ENCODE results near the gene PDLIM7. TPM values are rescaled to one million over a fixed set of nuclear protein-coding genes. Genes with fewer than 3 reads are reported as not detected.

PDLIM7 gene
- total and polyA plus RNA-seq, 10 of the 15 experiments (the other 5 are each of a cell fraction or from before 2014, with no cell fraction given) = 0.82 to 36.6 (median 19.3) TPM

DNA sequence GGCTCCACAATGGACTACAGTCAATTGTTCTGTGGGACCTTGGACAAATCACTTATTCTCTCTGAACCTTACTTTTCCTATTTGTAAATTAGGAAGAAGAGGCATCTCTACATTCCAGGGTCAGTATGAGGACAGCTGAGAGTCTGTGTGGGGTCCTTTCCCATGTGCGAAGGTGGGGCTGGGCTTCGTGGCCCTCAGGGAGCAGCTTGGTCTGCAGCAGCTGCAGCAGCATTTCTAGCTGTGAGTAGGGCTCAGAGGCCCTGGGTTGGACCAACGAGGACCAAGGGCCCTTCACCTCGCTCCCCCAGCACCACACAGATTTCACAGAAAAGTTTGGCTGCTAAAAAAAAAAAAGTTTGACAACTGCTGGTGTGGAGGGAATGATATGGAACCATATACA is 28.8 kb upstream of the PDLIM7 start:
- TF ChIP-seq NRF1 (conservative IDR thresholded peaks at IDR 0.05; ENCODE audit: low read depth, low read length) (no peak), SMAD1 (IDR thresholded peaks at IDR 0.05; ENCODE audit: low read depth, partially characterized antibody) (no peak), HDAC6 (IDR thresholded peaks at IDR 0.05; ENCODE audit: unreplicated experiment) (no peak), MEF2B (IDR thresholded peaks at IDR 0.05; ENCODE audit: partially characterized antibody, poor library complexity, severe bottlenecking) (no peak), GATAD2B (conservative IDR thresholded peaks at IDR 0.05; ENCODE audit: low read depth) (no peak), CBX3 (IDR thresholded peaks at IDR 0.05; ENCODE audit: borderline replicate concordance, low read depth) (no peak), LARP7 (IDR thresholded peaks at IDR 0.05) (no peak), POU2F2 (IDR thresholded peaks at IDR 0.05; ENCODE audit: borderline replicate concordance, low read depth, low read length) (no peak), KAT2A (conservative IDR thresholded peaks at IDR 0.05; ENCODE audit: control insufficient read depth, low read depth, low read length) (no peak), ZNF207 (IDR thresholded peaks at IDR 0.05; ENCODE audit: borderline replicate concordance) (no peak)
- TF ChIP-seq, protein P1, sequence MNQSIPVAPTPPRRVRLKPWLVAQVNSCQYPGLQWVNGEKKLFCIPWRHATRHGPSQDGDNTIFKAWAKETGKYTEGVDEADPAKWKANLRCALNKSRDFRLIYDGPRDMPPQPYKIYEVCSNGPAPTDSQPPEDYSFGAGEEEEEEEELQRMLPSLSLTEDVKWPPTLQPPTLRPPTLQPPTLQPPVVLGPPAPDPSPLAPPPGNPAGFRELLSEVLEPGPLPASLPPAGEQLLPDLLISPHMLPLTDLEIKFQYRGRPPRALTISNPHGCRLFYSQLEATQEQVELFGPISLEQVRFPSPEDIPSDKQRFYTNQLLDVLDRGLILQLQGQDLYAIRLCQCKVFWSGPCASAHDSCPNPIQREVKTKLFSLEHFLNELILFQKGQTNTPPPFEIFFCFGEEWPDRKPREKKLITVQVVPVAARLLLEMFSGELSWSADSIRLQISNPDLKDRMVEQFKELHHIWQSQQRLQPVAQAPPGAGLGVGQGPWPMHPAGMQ (IDR thresholded peaks at IDR 0.05; ENCODE audit: borderline replicate concordance) = no peak
- H3K4me3 ChIP-seq = no peak overlapping the region
- H2AFZ ChIP-seq (ENCODE audit: control insufficient read depth, low read depth, low read length) = no peak overlapping the region
- H3K9me3 ChIP-seq (replicated peaks; ENCODE audit: control insufficient read depth, insufficient read depth, low read length) = no peaks in the 10 kb centered on the region
- H3K27ac ChIP-seq (ENCODE audit: control insufficient read depth, insufficient read depth) = no peak overlapping the region
- no peak overlapping the region for H3K4me2 ChIP-seq (ENCODE audit: control insufficient read depth, insufficient read depth)
- no peak overlapping the region for H3K9ac ChIP-seq (ENCODE audit: control insufficient read depth, insufficient read depth, low read length)
- H3K79me2 ChIP-seq (ENCODE audit: control insufficient read depth, insufficient read depth, low read length) = no peaks in the 10 kb centered on the region
- CTCF ChIA-PET = no interaction called here
- RAD21 ChIA-PET (ENCODE audit: unreplicated experiment) = no interaction called here
- BruUV-seq (replicated peaks) = no TSS peak
- no peaks in the 10 kb centered on the region for H4K20me1 ChIP-seq (ENCODE audit: control insufficient read depth, insufficient read depth)
- DNase-seq (ENCODE audit: low read depth, low spot score) (no peak), FAIRE-seq (no peak), ATAC-seq (no peak)
- 76% methylated on average over 4 of the region's 4 CpGs for WGBS (ENCODE audit: insufficient coverage, insufficient replicate concordance, low lambda C conversion rate, missing lambda C conversion rate)
- H3K36me3 ChIP-seq (ENCODE audit: control insufficient read depth in 2 of 2, insufficient read depth in 2 of 2, low read length in 1 of 2) = peaks cover 7 to 14% of the 10 kb centered on the region in 2 experiments; a peak in 3 of 4 replicates
- no peaks in the 10 kb centered on the region for H3K27me3 ChIP-seq (replicated peaks in 1 of 2; ENCODE audit: control insufficient read depth in 2 of 2, insufficient read depth in 2 of 2, low read length in 1 of 2)
- POLR2A ChIA-PET = no interaction called here
- no peaks in the 10 kb centered on the region for H3K4me1 ChIP-seq (ENCODE audit: control insufficient read depth, insufficient read depth, low read length)
- SMC1A ChIA-PET (ENCODE audit: uncharacterized antibody, unreplicated experiment) = no interaction called here
- in situ Hi-C loops (cut with MboI) = no loop called here
- intact Hi-C loops (cut with micrococcal nuclease; ENCODE audit: unreplicated experiment) = no loop called here

All from GM12878 (cell line).